Vagina (tissue), 2 donors: ENCODE measurements around the gene NIPA2. TPM values are rescaled to one million over a fixed set of nuclear protein-coding genes. Genes with fewer than 3 reads are reported as not detected.

ENCODE experiments used
- DNase-seq, 2 donors: peaks; one replicate each; pipeline ENCODE4 v3.0.0-alpha.2; 2017; ENCODE audit errors: extremely low spot score in 2 of 2
- H3K27ac ChIP-seq: fragments of 200-600 bp; sonication (generic); one replicate; pipeline ENCODE4 v1.5.1; 2019
- H3K27me3 ChIP-seq: fragments of 200-600 bp; sonication (generic); one replicate; pipeline ENCODE4 v1.5.1; 2019
- H3K36me3 ChIP-seq, 2 donors: fragments of 200-600 bp; sonication (generic); one replicate each; pipeline ENCODE4 v1.5.1; 2017 to 2019
- H3K4me1 ChIP-seq: fragments of 200-600 bp; sonication (generic); one replicate; pipeline ENCODE4 v1.5.1; 2019
- H3K4me3 ChIP-seq, 2 donors: fragments of 200-600 bp; sonication (generic); 1 replicate in 1 of 2; 2 replicates in 1 of 2; pipeline ENCODE4 v1.5.1; 2016 to 2019
- H3K9me3 ChIP-seq: fragments of 200-600 bp; sonication (generic); one replicate; pipeline ENCODE4 v1.5.1; 2019
- POLR2A ChIP-seq, 2 donors: fragments of 450-650 bp; IDR thresholded peaks; one replicate each; pipeline ENCODE4 v1.6.1; 2017; ENCODE audit warnings: antibody characterized with exemption in 2 of 2, mild to moderate bottlenecking in 2 of 2, moderate library complexity in 2 of 2
- POLR2AphosphoS5 ChIP-seq, 2 donors: sonication (generic); formaldehyde crosslinking; IDR thresholded peaks; one replicate each; pipeline ENCODE4 v1.9.0; 2017; ENCODE audit warnings: antibody characterized with exemption in 2 of 2, mild to moderate bottlenecking in 2 of 2, low read depth in 1 of 2; ENCODE audit not compliant: insufficient read depth in 1 of 2
- intact Hi-C: fragments of 100-400 bp; cut with DNase I; formaldehyde crosslinking; loops from one replicate; pipeline ENCODE4 v1.15.1; 2023
- total RNA-seq: library from RNA; depleted of rRNA; stranded (reverse); fragments of >200 nt; gene quantifications from one replicate; pipeline ENCODE4 v1.2.3, GENCODE V29; 2016
- TF ChIP-seq, protein P1 (sequence below), 3 experiments: fragments of 450-650 bp in 2 of 3; fragments of 200-600 bp in 1 of 3; sonication (generic) in 1 of 3; IDR thresholded peaks; one replicate each; pipeline ENCODE4 v1.5.1; 2017 to 2019; ENCODE audit warnings: antibody characterized with exemption in 3 of 3, mild to moderate bottlenecking in 2 of 3, moderate library complexity in 2 of 3

The NIPA2 gene
- total RNA-seq, 1 donor from 2014 or later: 23.1 TPM

DNA sequence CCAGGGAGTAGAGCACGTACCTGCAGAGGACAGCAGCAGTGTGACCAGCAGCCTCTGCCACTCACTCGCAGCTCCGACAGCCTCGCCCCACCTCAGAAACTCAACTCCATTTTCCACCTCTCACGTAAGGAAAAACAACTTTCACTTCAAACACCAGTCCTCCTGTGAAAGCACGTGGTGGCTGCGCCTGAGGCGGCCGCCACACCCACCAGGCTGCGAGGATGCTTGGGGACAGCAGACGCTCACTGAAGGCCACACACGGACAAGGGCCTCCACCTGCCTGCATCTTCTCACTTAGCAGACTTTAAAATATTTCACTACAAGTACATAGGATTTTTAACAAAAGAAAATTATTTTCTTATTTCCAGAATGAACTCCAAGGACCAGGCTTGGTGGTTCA lies 73.8 kb downstream of the NIPA2 start:
- Histone ChIP-seq H3K9me3 (no peaks in the 10 kb centered on the region), H3K4me3 (no peak overlapping the region), H3K4me1 (no peaks in the 10 kb centered on the region), H3K27me3 (no peaks in the 10 kb centered on the region), H3K36me3 (peaks cover 0 to 95% of the 10 kb centered on the region in 2 donors), H3K27ac (no peak overlapping the region)
- intact Hi-C loops: no loop called here
- TF ChIP-seq, protein P1, sequence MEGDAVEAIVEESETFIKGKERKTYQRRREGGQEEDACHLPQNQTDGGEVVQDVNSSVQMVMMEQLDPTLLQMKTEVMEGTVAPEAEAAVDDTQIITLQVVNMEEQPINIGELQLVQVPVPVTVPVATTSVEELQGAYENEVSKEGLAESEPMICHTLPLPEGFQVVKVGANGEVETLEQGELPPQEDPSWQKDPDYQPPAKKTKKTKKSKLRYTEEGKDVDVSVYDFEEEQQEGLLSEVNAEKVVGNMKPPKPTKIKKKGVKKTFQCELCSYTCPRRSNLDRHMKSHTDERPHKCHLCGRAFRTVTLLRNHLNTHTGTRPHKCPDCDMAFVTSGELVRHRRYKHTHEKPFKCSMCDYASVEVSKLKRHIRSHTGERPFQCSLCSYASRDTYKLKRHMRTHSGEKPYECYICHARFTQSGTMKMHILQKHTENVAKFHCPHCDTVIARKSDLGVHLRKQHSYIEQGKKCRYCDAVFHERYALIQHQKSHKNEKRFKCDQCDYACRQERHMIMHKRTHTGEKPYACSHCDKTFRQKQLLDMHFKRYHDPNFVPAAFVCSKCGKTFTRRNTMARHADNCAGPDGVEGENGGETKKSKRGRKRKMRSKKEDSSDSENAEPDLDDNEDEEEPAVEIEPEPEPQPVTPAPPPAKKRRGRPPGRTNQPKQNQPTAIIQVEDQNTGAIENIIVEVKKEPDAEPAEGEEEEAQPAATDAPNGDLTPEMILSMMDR (IDR thresholded peaks at IDR 0.05): no peak
- TF ChIP-seq POLR2AphosphoS5 (IDR thresholded peaks at IDR 0.05; ENCODE audit: insufficient read depth in 1 of 2, low read depth in 1 of 2): no peak
- no peak for TF ChIP-seq POLR2A (IDR thresholded peaks at IDR 0.05)
- no peak for DNase-seq

DNA sequence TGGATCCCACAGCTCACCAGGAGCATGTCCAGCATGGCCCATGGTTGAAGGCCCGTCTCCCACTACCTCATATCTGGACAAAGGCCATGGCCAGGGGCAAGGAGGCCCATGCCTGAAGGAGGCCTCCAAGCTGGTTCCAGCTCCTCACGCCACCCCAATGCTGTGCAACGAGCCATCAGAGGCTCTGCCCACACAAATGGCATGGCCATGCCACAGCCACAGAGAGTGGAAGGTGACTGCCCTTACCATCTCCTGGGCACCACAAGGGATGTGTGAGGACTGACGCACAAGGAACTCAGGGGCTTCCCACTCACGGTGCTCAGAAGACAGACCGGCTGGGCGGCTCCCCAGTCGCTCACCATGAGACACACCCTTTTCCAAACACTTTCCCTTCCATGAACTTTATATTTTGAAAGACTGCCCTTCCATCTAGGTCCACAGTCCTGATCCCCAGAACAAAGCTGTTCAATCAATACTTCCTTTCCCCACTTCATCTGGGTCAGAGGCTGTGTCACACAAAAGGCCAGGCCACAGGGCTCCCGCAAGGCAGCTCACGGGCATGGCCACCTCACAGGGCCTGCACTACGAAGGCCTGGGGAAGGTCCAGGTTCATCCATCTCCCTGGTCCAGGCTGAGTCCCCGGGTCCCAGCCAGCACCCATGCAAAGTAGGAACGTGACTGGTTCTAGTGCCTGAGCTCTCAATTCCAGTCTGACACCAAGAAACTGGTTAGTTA lies 75.3 kb downstream of the NIPA2 start:
- TF ChIP-seq POLR2AphosphoS5 (IDR thresholded peaks at IDR 0.05; ENCODE audit: insufficient read depth in 1 of 2, low read depth in 1 of 2): no peak
- TF ChIP-seq POLR2A (IDR thresholded peaks at IDR 0.05): no peak
- TF ChIP-seq, protein P1 (IDR thresholded peaks at IDR 0.05): no peak
- Histone ChIP-seq H3K27ac (no peak overlapping the region), H3K9me3 (no peaks in the 10 kb centered on the region), H3K4me1 (no peaks in the 10 kb centered on the region), H3K27me3 (no peaks in the 10 kb centered on the region), H3K36me3 (peaks cover 0 to 95% of the 10 kb centered on the region in 2 donors), H3K4me3 (no peak overlapping the region)
- intact Hi-C loops: no loop called here
- no peak for DNase-seq

DNA sequence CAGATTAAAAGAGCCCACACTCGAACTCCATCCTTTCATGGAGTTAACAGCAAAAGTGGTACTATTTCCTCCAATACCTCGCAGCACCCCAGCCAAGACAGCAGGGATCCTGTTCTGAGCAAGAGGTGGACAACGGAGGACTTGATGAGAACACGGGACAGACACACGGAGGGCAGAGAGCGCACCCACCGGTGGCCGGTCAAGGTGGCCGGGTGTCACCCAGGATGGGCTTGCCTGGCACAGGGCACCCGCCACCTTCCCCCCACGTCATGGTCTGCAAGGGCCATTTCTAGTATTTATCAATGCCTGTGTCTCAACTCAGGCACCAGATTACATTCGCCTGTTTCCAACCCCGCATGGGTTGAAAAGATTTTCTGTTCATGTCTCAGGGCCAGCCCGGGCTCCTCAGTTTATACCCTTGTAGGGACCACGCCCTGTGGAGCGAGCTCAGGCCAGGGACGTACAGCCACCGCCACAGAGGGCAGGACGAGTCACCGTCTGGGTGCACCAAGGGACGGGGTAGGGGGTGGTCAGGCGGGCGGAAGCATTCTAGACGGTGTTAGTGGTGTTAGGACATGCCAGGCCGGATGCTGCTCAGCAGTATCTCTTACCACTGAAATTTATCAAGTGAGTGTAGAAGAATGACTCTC lies 77.5 kb downstream of the NIPA2 start:
- intact Hi-C loops: no loop called here
- no peak for TF ChIP-seq POLR2AphosphoS5 (IDR thresholded peaks at IDR 0.05; ENCODE audit: insufficient read depth in 1 of 2, low read depth in 1 of 2)
- TF ChIP-seq, protein P1 (IDR thresholded peaks at IDR 0.05): no peak
- TF ChIP-seq POLR2A (IDR thresholded peaks at IDR 0.05): no peak

DNA sequence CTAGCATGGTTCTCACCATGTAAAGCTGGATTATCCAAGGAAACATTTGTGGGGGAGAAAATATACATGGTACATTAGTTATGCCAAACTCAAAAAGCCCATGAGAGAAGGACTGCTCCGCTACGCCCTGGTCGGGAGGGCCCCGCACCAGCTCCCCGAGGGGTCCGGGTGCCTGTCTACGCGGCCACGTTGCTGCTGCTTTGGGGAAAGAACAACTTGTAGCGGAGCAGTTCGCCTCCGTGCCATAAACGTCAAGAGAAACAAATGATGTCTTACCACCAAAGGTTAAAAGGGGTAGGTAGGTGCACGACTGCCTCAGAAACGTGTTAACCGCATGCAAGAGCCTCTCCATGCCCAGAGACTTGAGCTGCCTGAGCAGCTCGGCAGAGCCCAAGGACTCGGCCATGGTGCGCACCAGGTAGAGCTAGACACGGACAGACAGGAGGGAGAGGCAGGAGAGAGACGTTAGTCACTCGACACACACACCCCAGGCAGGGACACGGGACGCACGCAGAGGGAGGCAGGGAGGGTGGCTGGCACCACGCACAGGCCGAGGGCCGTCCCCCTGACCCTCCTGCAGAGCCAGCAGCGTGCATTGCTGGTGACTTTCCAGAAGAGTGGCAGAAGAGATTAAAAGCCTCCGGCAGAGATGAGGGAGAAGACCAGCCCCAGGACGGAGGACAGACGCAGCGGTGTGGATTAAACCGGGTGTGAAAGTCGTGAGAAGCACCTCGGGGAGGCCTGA lies 78.3 kb downstream of the NIPA2 start:
- intact Hi-C loops: no loop called here
- H3K36me3 ChIP-seq: peaks cover 0 to 70% of the 10 kb centered on the region in 2 donors
- H3K27me3 ChIP-seq: no peaks in the 10 kb centered on the region
- TF ChIP-seq POLR2AphosphoS5 (IDR thresholded peaks at IDR 0.05; ENCODE audit: insufficient read depth in 1 of 2, low read depth in 1 of 2): no peak
- no peak for TF ChIP-seq POLR2A (IDR thresholded peaks at IDR 0.05)
- TF ChIP-seq, protein P1 (IDR thresholded peaks at IDR 0.05): no peak
- H3K27ac ChIP-seq: no peak overlapping the region
- no peak overlapping the region for H3K4me3 ChIP-seq
- no peaks in the 10 kb centered on the region for H3K4me1 ChIP-seq
- no peak for DNase-seq
- no peaks in the 10 kb centered on the region for H3K9me3 ChIP-seq

More for the DNA sequence above, 77.5 kb downstream of the NIPA2 start:
- Histone ChIP-seq H3K4me1 (no peaks in the 10 kb centered on the region), H3K27me3 (no peaks in the 10 kb centered on the region), H3K27ac (no peak overlapping the region), H3K9me3 (no peaks in the 10 kb centered on the region), H3K36me3 (peaks cover 0 to 77% of the 10 kb centered on the region in 2 donors), H3K4me3 (no peak overlapping the region)
- no peak for DNase-seq
